Measurements from ENCODE around the gene ARHGAP5.
A peak's percentile ranks its signal among the peaks of the same experiment; 100 is the strongest.

ARHGAP5 gene

DNA sequence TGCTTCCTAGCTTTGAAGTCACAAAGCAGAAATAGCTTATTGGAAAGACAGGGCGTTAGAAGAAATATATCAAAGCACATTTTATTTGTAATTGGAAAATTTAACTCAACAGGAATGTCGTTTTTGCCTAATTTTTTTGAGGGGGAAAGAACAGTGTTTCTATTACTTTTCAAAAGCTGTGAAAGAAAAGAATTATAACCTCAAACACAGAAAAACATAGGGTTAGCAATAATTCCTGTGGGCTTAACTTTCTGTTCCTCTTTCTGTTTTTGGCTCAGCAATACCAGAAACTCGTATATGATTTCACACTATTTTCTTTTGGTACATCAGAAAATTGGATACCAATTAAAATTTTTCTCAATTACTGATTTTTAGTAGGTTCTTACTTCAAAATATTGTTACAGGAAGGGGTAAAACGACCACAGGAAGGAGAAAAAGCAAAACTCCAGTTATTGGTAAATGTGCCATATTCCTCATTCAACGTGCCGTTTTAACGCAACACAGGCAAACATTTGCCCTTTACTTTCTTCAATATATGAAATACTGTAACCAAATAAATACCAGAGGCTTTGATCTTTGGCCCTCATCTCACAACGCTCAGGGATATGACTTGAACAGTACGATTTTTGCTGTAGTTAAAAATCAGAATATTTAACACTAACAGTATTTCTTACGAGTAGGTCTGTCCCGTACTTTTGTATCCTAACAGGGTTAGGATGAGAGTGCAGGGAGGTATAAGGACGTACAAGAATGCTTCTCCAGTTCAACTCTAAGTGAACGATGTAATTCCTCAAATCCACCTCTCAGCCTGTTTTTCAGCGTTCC is 123.5 kb downstream of the ARHGAP5 start:
- no peak for TF ChIP-seq ZNF274 (IDR thresholded peaks at IDR 0.05; ENCODE audit: low read depth, low read length)
- H3K4me3 ChIP-seq (ENCODE audit: low read length) = peak overlapping the region; percentile 74

DNA sequence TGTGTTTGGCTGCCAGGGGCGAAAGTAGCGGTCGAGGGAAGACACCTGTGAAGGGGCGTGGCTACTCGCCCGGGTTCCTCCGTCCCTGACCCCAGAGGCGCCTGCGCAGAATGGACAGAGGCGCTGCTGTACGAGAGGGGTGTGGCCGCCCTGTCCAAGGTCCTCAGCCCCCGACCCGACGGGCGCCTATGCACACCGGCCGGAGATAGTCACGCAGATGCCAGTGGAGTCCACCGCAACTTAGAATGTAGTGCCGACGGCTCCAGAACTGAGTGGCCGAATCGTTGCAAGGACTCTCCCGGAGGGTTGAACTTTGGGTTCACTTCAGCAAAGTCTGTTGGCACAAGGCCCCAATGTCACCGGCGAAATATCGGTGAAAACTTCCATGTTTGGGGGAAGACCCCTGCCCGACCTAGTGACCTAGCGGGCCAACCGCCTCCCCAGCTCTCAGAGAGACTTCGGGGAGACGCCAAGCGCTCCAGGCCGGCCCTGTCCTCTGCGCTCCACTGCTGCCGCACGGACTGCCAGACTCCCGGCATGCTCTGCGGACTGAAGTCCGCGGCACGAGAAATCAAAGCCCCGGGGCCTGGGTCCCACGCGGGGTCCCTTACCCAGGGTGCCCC is 124.2 kb downstream of the ARHGAP5 start:
- TF ChIP-seq ZNF274 (IDR thresholded peaks at IDR 0.05; ENCODE audit: low read depth, low read length) = no peak
- H3K4me3 ChIP-seq (ENCODE audit: low read length) = peak overlapping the region; percentile 74

DNA sequence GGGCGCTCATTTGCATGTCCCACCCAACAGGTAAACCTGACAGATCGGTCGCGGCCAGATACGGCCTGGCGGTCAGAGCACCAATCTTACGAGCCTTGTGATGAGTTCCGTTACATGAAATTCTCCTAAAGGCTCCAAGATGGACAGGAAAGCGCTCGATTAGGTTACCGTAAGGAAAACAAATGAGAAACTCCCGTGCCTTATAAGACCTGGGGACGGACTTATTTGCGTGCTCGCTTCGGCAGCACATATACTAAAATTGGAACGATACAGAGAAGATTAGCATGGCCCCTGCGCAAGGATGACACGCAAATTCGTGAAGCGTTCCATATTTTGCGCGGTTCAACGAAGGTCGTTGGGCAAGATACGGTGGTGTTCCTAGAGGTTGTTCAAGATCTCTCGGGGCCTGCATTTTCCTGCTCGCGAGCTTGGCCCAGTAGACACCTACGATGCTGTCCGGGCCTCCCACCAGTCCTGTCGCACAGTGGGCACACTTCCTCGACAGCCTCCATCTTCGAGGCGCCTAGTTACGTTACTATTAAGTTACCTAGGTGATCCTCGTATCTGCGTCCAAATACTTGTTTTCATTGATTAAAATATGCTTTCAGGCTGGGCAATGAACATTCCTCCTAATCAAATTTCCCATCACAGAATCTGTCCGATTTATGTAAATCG is 124.8 kb downstream of the ARHGAP5 start, which contains the start of gene RNU6-7:
Gene RNU6-7, plus strand, starts transcription at position 230 of the 675 bp plus-strand sequence.
- H3K4me3 ChIP-seq (ENCODE audit: low read length) = peak within 1 kb of the TSS; percentile 74
- TF ChIP-seq ZNF274 (IDR thresholded peaks at IDR 0.05; ENCODE audit: low read depth, low read length) = no peak

DNA sequence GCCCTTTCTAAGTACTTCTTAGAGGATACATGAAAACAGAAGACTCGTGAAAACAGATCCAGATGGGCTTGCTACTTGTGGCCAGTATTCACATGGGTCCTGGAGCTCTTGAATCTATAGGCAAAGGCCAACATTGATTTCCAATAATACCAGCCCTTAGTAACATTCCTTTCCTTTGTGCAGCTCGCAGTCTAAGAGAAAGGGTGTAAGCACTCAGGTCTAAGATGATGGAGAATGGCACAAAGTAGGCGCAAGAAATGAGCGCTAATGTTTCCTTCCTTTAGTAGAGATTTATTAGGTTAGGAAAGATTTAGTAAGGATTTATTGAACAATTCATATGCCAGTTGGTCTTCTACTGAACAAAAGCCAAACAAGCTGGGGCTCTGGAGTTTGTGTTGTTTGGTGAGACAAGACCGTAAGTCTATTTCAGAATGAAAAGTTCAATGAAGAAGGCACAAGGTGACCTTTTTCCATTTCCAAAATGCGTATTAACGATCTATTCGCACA is 125.4 kb downstream of the ARHGAP5 start:
- peak overlapping the region; percentile 74 for H3K4me3 ChIP-seq (ENCODE audit: low read length)
- TF ChIP-seq ZNF274 (IDR thresholded peaks at IDR 0.05; ENCODE audit: low read depth, low read length) = no peak

DNA sequence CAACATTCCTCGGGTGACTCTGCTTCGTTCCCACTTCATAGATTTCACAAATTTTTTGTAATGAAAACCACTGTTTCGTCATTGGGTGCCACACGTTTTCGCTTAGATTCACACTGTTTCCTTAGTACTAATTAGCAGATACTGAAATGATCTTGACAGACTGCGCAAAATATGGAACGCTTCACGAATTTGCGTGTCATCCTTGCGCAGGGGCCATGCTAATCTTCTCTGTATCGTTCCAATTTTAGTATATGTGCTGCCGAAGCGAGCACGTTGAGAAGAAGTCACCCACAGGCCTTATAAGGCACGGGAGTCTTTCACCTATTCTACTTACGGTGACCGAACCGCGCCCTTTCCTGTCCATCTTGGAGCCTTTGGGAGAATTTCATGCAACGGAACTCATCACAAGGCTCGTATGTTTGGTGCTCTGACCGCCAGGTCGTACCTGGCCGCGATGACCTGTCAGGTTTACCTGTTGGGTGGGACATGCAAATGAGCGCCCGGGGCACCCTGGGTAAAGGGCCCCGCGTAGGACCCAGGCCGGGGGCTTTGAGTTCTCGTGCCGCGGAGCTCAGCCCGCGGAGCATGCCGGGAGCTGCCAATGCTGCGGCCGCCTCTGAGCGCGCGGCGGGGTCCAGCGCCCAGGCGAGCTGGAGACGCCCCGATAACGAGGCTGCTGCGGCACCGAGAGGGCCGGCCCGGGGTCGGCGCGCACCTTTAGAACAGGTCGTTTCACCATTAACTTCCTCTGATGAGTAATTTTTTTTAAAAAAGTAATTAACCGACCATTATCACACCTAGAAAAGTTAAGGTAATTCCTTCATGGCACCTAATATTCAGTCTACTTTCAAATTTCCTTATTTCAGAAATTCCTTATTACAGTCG is 126.1 kb downstream of the ARHGAP5 start, which contains the start of gene RNU6-8:
Gene RNU6-8, minus strand, starts transcription at position 272 of the 885 bp plus-strand sequence.
- H3K4me3 ChIP-seq (ENCODE audit: low read length) = peak within 1 kb of the TSS; percentile 74
- no peak for TF ChIP-seq ZNF274 (IDR thresholded peaks at IDR 0.05; ENCODE audit: low read depth, low read length)

DNA sequence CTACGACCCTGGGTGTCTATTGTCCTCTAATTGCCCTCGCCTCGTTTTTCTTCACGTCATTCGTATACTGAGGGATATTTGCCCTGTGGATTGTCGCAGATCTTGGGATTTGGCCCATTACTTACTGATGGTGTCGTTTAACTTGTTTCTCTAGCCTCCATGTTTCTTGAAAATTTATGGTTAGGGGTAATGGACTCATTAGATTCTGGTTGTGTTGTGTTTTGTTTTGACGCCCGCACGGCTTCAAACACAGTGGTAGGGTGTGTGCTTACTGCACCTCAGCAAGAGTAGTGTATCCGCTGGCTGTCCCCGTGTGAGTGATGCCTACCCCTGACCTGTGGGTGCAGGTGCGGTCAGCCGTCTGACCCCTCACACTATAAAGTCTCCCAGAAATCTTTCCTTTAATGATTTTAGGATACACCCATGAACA is 126.8 kb downstream of the ARHGAP5 start:
- TF ChIP-seq ZNF274 (IDR thresholded peaks at IDR 0.05; ENCODE audit: low read depth, low read length) = no peak

DNA sequence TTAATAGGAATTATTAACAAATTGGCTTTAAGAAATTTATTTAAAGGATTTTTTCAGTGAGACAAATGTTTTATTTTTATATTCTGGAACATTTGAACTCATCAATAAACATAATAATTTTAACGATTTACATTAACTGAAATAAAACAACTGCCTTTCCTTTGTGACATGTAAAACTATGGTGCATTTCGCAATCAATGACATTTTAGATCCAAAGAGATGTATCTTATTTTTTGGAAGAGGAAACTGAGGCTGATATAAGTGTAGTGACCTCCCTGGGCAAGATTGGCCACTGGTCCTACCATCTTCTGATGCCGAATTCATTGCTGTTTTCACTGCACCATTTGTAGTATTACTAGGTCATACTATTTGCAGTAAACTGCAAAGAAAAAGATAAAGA is 128.4 kb downstream of the ARHGAP5 start:
- TF ChIP-seq ZNF274 (IDR thresholded peaks at IDR 0.05; ENCODE audit: low read depth, low read length) = no peak
- H3K4me3 ChIP-seq (ENCODE audit: low read length) = no peak overlapping the region

More for the DNA sequence above, 126.8 kb downstream of the ARHGAP5 start:
- H3K4me3 ChIP-seq (ENCODE audit: low read length) = peak overlapping the region; percentile 59

DNA sequence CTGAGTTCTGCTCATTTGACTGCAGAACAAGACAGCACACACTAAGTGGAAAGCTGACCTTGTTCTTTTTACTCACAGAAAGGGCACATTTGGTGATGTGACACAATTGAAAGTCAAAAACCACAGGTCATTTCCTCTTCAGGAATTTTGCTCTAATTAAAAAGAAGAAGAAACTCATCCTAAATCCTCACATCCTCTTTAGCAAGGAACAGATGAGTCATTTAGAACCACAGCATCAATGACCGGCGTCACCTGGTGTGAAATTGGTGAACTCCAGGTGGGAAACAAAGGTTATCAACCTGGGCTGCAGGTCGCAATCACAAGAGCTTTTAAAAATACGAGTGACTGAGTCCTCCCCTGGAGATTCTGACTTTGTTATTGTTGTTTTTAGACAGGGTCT is 128.9 kb downstream of the ARHGAP5 start:
- H3K4me3 ChIP-seq (ENCODE audit: low read length) = no peak overlapping the region
- TF ChIP-seq ZNF274 (IDR thresholded peaks at IDR 0.05; ENCODE audit: low read depth, low read length) = no peak

DNA sequence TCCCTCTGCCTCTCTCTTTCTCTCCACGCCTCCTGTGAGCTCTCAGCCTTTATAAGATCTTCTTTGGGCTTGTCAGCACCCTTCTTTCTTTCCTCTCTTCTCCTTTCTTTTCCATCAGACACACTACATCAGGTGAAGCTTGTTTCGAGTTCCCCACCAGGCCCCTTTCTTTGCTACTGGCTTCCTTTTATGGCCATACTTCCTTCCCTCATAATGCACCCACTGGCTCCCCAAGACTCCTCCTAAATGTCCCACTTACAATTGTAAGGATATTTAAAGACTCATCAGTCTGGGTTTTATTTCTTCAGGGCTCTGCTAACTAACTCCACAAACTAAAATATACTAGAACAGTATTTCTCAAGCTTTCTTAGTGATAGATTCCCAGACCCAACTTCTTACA is 129.4 kb downstream of the ARHGAP5 start:
- H3K4me3 ChIP-seq (ENCODE audit: low read length) = no peak overlapping the region

DNA sequence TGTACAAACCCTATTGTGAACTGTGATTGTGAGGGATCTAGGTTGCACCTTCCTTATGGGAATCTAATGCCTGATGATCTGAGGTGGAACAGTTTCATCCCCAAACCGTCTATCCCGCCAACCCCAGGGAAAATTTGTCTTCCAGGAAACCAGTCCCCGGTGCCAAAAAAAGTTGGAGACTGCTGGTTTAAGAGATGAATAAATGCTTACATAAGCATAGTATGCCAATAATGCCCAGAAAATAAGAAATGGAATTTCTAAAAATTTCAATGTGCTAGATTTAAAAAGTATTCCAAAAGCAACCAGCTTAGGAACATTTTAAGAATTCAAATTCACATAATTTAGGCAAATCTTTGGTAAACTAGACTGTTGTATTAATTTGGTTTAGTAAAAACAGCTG is 131.4 kb downstream of the ARHGAP5 start:
- TF ChIP-seq ZNF274 (IDR thresholded peaks at IDR 0.05; ENCODE audit: low read depth, low read length) = no peak
- H3K4me3 ChIP-seq (ENCODE audit: low read length) = no peak overlapping the region

More for the DNA sequence above, 129.4 kb downstream of the ARHGAP5 start:
- no peak for TF ChIP-seq ZNF274 (IDR thresholded peaks at IDR 0.05; ENCODE audit: low read depth, low read length)

Measured in GM08714 (cell line).